ENCODE results near the gene POLR1G. TPM values are rescaled to one million over a fixed set of nuclear protein-coding genes. Genes with fewer than 3 reads are reported as not detected.

POLR1G gene
- total RNA-seq, 2 experiments from 2014 or later = 10.8 to 16.3 TPM

DNA sequence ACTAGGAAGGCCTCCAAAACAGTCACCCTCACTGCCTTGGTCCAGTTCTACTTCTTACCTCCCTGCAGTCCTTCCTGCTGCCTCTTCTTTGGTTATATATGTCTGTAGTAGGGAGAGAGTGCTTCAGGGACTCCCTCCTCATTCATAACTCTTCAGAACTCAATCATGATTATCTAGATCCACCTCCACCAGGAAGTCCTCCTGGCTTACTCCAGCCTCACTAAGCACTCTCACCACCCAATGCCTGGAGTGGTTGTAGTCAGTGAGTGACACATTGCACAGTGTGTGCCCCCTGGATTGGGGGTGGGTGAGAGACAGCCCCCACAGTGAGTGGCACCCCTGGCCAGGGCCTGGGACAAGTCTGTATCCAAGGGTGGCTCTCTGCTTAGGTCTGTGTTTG is 51.3 kb downstream of the POLR1G start:
- no TSS peak for BruUV-seq (replicated peaks)
- POLR2A ChIA-PET = interaction anchor here (0.7 kb wide), 1 partner anchor 46 kb away, joined by 4 read pairs; no protein-coding TSS in a partner anchor
- TF ChIP-seq EZH2phosphoT487 (IDR thresholded peaks at IDR 0.05; ENCODE audit: borderline replicate concordance, low read depth, low read length) = no peak
- TF ChIP-seq, protein P1, sequence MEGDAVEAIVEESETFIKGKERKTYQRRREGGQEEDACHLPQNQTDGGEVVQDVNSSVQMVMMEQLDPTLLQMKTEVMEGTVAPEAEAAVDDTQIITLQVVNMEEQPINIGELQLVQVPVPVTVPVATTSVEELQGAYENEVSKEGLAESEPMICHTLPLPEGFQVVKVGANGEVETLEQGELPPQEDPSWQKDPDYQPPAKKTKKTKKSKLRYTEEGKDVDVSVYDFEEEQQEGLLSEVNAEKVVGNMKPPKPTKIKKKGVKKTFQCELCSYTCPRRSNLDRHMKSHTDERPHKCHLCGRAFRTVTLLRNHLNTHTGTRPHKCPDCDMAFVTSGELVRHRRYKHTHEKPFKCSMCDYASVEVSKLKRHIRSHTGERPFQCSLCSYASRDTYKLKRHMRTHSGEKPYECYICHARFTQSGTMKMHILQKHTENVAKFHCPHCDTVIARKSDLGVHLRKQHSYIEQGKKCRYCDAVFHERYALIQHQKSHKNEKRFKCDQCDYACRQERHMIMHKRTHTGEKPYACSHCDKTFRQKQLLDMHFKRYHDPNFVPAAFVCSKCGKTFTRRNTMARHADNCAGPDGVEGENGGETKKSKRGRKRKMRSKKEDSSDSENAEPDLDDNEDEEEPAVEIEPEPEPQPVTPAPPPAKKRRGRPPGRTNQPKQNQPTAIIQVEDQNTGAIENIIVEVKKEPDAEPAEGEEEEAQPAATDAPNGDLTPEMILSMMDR (conservative IDR thresholded peaks at IDR 0.05; ENCODE audit: low read length) = no peak

More for the DNA sequence above, 51.3 kb downstream of the POLR1G start:
- H3K4me3 ChIP-seq (ENCODE audit: low read depth, low read length, poor library complexity, severe bottlenecking) = no peak overlapping the region
- H2AFZ ChIP-seq (ENCODE audit: low read length) = no peak overlapping the region
- CTCF ChIA-PET (ENCODE audit: unreplicated experiment) = interaction anchor here (0.5 kb wide), 1 partner anchor 497 kb away, joined by 3 read pairs; no protein-coding TSS in a partner anchor
- intact Hi-C loops (cut with micrococcal nuclease; ENCODE audit: unreplicated experiment) = no loop called here
- H3K9me2 ChIP-seq (ENCODE audit: insufficient read depth, low read length) = no peaks in the 10 kb centered on the region
- no peaks in the 10 kb centered on the region for H4K20me1 ChIP-seq (ENCODE audit: insufficient read depth, low read length)
- no peak overlapping the region for H3K27ac ChIP-seq (ENCODE audit: low read depth, low read length, poor library complexity, severe bottlenecking)
- DNase-seq (ENCODE audit: low spot score) = no peak
- no peaks in the 10 kb centered on the region for H3K36me3 ChIP-seq (ENCODE audit: insufficient read depth, low read length)
- H3K9me3 ChIP-seq (ENCODE audit: low read length) = no peaks in the 10 kb centered on the region
- H3K4me1 ChIP-seq (ENCODE audit: insufficient read depth, low read length, poor library complexity, severe bottlenecking) = peaks cover 60% of the 10 kb centered on the region
- no peaks in the 10 kb centered on the region for H3K79me2 ChIP-seq (ENCODE audit: insufficient read depth, low read depth, low read length)
- H3K4me2 ChIP-seq (ENCODE audit: low read length) = no peak overlapping the region

Small RNA genes lying within 50 kb of the gene (microRNA-seq; reads per million reads assigned to microRNA genes)
- not detected for gene MIR6088 (ENCODE audit: borderline replicate concordance)

Small RNA genes lying within 50 kb of the gene (small RNA-seq; reads per million reads assigned to genes)
- not detected for gene MIR6088

Other genes starting within 250 kb of the POLR1G start
- 0.50 and 1.0 TPM in 2 replicates for gene NKPD1, start 245.7 kb upstream of the POLR1G start, total RNA-seq (2014; rRNA removed; shearing (Covaris generic))
- 1.00 and 1.0 TPM in 2 replicates for gene NKPD1, start 245.7 kb upstream of the POLR1G start, total RNA-seq (2022)
- 50.5 and 55.6 TPM in 2 replicates for gene TRAPPC6A, start 228.4 kb upstream of the POLR1G start, total RNA-seq (2014; rRNA removed; shearing (Covaris generic))
- 70.9 and 81.9 TPM in 2 replicates for gene TRAPPC6A, start 228.4 kb upstream of the POLR1G start, total RNA-seq (2022)
- 8.1 and 9.7 TPM in 2 replicates for gene BLOC1S3, start 227.9 kb upstream of the POLR1G start, total RNA-seq (2014; rRNA removed; shearing (Covaris generic))
- gene BLOC1S3, start 227.9 kb upstream of the POLR1G start, total RNA-seq (2022) = 13.8 and 15.4 TPM in 2 replicates
- not detected in 2 replicates for gene EXOC3L2, start 161.2 kb upstream of the POLR1G start, total RNA-seq (2014; rRNA removed; shearing (Covaris generic))
- gene EXOC3L2, start 161.2 kb upstream of the POLR1G start, total RNA-seq (2022) = not detected in 2 replicates
- 10.4 and 14.2 TPM in 2 replicates for gene MARK4, start 155.4 kb upstream of the POLR1G start, total RNA-seq (2014; rRNA removed; shearing (Covaris generic))
- gene MARK4, start 155.4 kb upstream of the POLR1G start, total RNA-seq (2022) = 24.5 and 25.6 TPM in 2 replicates
- not detected in 2 replicates for gene CKM, start 83.8 kb upstream of the POLR1G start, total RNA-seq (2014; rRNA removed; shearing (Covaris generic))
- not detected in 2 replicates for gene CKM, start 83.8 kb upstream of the POLR1G start, total RNA-seq (2022)
- not detected in 2 replicates for gene KLC3, start 65.9 kb upstream of the POLR1G start, total RNA-seq (2014; rRNA removed; shearing (Covaris generic))
- gene KLC3, start 65.9 kb upstream of the POLR1G start, total RNA-seq (2022) = not detected in 2 replicates
- gene ERCC2, start 36.1 kb upstream of the POLR1G start, total RNA-seq (2014; rRNA removed; shearing (Covaris generic)) = 12.8 and 21.0 TPM in 2 replicates
- gene ERCC2, start 36.1 kb upstream of the POLR1G start, total RNA-seq (2022) = 24.4 and 30.8 TPM in 2 replicates
- 5.3 and 7.8 TPM in 2 replicates for gene PPP1R13L, start 1.6 kb upstream of the POLR1G start, total RNA-seq (2014; rRNA removed; shearing (Covaris generic))
- 15.5 and 17.4 TPM in 2 replicates for gene PPP1R13L, start 1.6 kb upstream of the POLR1G start, total RNA-seq (2022)
- 125 and 126 TPM in 2 replicates for gene ERCC1, start 17.3 kb downstream of the POLR1G start, total RNA-seq (2014; rRNA removed; shearing (Covaris generic))
- 46.2 and 59.4 TPM in 2 replicates for gene ERCC1, start 17.3 kb downstream of the POLR1G start, total RNA-seq (2022)
- 1.2 and 2.3 TPM in 2 replicates for gene FOSB, start 61.4 kb downstream of the POLR1G start, total RNA-seq (2014; rRNA removed; shearing (Covaris generic))
- gene FOSB, start 61.4 kb downstream of the POLR1G start, total RNA-seq (2022) = 2.1 and 2.4 TPM in 2 replicates
- gene RTN2, start 90.4 kb downstream of the POLR1G start, total RNA-seq (2014; rRNA removed; shearing (Covaris generic)) = 1.5 and 8.6 TPM in 2 replicates
- gene RTN2, start 90.4 kb downstream of the POLR1G start, total RNA-seq (2022) = 7.6 and 9.1 TPM in 2 replicates
- gene PPM1N, start 91.8 kb downstream of the POLR1G start, total RNA-seq (2014; rRNA removed; shearing (Covaris generic)) = 1.4 and 1.6 TPM in 2 replicates
- gene PPM1N, start 91.8 kb downstream of the POLR1G start, total RNA-seq (2022) = 2.8 and 2.9 TPM in 2 replicates
- gene VASP, start 100.8 kb downstream of the POLR1G start, total RNA-seq (2014; rRNA removed; shearing (Covaris generic)) = 37.4 and 62.8 TPM in 2 replicates
- 39.6 and 51.6 TPM in 2 replicates for gene VASP, start 100.8 kb downstream of the POLR1G start, total RNA-seq (2022)
- 4.4 and 5.8 TPM in 2 replicates for gene OPA3, start 178.2 kb downstream of the POLR1G start, total RNA-seq (2014; rRNA removed; shearing (Covaris generic))
- gene OPA3, start 178.2 kb downstream of the POLR1G start, total RNA-seq (2022) = 10.6 and 12.0 TPM in 2 replicates
- gene GPR4, start 195.6 kb downstream of the POLR1G start, total RNA-seq (2014; rRNA removed; shearing (Covaris generic)) = 0.38 TPM in 1 of 2 replicates, not detected in the other
- gene GPR4, start 195.6 kb downstream of the POLR1G start, total RNA-seq (2022) = not detected in 2 replicates
- 23.6 and 26.1 TPM in 2 replicates for gene EML2, start 232.8 kb downstream of the POLR1G start, total RNA-seq (2014; rRNA removed; shearing (Covaris generic))
- gene EML2, start 232.8 kb downstream of the POLR1G start, total RNA-seq (2022) = 47.5 and 52.5 TPM in 2 replicates

Data from OCI-LY7 (cell line).